Activated naive CD8-positive, alpha-beta T cell treated with anti-CD3 and anti-CD28 coated beads for 36 hours (primary cell): ENCODE results near the gene STAC2. TPM values are rescaled to one million over a fixed set of nuclear protein-coding genes. Genes with fewer than 3 reads are reported as not detected.

Experiments used
- DNase-seq: peaks from one replicate; pipeline ENCODE4 v3.0.0; 2021
- H3K27ac Mint-ChIP-seq: one replicate; pipeline ENCODE4 v1.8.0; 2022; ENCODE audit warnings: mild to moderate bottlenecking, moderate library complexity, mixed read lengths
- H3K27me3 Mint-ChIP-seq: one replicate; pipeline ENCODE4 v1.8.0; 2022; ENCODE audit warnings: mild to moderate bottlenecking, mixed read lengths
- H3K36me3 Mint-ChIP-seq: one replicate; pipeline ENCODE4 v1.8.0; 2021; ENCODE audit warnings: mild to moderate bottlenecking, mixed read lengths
- H3K4me1 Mint-ChIP-seq: one replicate; pipeline ENCODE4 v1.8.0; 2021; ENCODE audit warnings: mixed read lengths
- H3K4me3 Mint-ChIP-seq: one replicate; pipeline ENCODE4 v1.8.0; 2022; ENCODE audit warnings: mild to moderate bottlenecking, moderate library complexity, mixed read lengths
- H3K9me3 Mint-ChIP-seq: one replicate; pipeline ENCODE4 v1.8.0; 2022; ENCODE audit warnings: mixed read lengths
- total RNA-seq, 2 experiments: library from RNA; stranded (reverse); gene quantifications; one replicate each; pipeline ENCODE4 v1.2.3, GENCODE V29; 2021

The STAC2 gene
- total RNA-seq, 2 experiments from 2014 or later = 0.14 to 0.20 TPM

DNA sequence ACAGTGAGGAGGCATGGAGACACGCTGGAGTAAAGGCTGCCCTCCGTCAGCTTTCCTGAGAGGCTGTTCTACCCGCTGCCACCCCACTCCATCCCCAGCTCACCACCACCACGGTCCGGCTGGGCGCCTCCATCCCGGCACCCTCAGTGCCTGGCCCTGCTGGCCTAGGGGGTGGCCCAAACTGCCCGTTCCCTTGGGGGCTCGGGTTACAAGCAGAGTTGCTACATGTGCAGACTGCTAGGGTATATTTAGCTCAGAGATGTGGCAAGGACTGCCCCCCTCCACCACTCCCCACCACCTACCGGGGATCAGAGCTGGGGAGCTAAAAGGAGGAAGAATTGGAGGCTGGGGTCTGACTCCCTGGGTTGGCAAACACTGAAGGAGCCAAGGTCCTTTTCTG, 32.4 kb downstream of the STAC2 start:
- H3K4me3 Mint-ChIP-seq = no peak overlapping the region
- no peak for DNase-seq
- no peaks in the 10 kb centered on the region for H3K27me3 Mint-ChIP-seq
- H3K9me3 Mint-ChIP-seq = no peaks in the 10 kb centered on the region
- no peak overlapping the region for H3K27ac Mint-ChIP-seq
- peaks cover 24% of the 10 kb centered on the region for H3K4me1 Mint-ChIP-seq
- peaks cover 3% of the 10 kb centered on the region for H3K36me3 Mint-ChIP-seq

DNA sequence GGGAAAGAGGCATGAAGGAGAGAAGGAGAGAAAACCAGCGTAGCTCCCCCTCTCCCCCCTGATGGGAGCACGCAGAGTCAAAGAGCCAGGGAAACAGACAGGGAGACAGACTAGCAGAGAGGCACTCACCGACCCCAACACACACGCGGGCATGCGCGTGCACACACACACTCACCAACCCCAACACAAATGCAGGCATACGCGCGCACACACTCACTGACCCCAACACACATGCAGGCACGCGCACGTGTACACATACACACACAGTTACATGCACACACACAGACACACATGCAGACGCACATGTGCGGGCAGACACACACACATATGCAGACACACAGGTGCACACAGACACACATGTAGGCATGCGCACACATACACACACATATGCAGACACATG, 32.8 kb downstream of the STAC2 start:
- Mint-ChIP-seq H3K27me3 (no peaks in the 10 kb centered on the region), H3K36me3 (peaks cover 3% of the 10 kb centered on the region), H3K27ac (no peak overlapping the region), H3K4me1 (peaks cover 20% of the 10 kb centered on the region), H3K9me3 (no peaks in the 10 kb centered on the region), H3K4me3 (no peak overlapping the region)
- no peak for DNase-seq

DNA sequence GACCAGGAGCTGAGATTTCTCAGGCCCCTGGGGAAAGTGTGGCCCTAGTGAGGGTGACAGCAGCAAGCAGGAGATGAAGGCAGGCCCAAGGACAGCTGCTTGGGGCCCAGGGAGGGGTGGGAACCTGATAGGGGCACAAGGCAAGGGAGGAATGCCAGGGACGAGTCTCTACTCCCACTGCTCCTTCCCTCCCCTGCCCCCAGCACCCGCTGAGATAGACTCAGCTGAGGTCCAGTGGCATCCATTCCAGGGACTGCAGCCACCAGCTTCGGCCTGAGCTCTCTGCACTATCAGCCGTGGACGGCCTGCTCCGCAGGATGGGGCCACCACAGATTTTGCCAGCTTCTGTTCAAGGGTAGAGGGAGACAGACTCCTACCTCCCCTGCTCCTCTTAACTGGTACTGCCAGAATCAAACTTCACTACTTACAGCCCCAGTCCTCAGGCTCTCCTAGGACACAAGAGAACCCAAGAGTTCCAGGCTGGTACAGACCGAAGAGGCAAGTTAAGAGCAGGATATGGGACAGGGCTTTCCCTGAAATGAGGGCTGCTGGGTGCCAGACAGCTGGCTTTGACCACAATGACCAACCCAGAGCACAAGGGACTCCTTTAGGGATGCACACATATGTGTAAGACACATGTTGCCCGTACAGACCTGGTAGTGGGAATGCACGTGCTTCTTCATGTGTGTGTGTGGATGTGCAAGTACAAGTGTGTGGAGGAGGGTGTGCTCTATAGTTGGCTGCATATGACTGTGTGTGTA, 33.8 kb downstream of the STAC2 start:
- DNase-seq = no peak
- H3K4me1 Mint-ChIP-seq = peaks cover 19% of the 10 kb centered on the region
- peak overlapping the region; percentile 7 for H3K27ac Mint-ChIP-seq
- no peak overlapping the region for H3K4me3 Mint-ChIP-seq
- H3K27me3 Mint-ChIP-seq = no peaks in the 10 kb centered on the region
- H3K36me3 Mint-ChIP-seq = peaks cover 3% of the 10 kb centered on the region
- no peaks in the 10 kb centered on the region for H3K9me3 Mint-ChIP-seq

DNA sequence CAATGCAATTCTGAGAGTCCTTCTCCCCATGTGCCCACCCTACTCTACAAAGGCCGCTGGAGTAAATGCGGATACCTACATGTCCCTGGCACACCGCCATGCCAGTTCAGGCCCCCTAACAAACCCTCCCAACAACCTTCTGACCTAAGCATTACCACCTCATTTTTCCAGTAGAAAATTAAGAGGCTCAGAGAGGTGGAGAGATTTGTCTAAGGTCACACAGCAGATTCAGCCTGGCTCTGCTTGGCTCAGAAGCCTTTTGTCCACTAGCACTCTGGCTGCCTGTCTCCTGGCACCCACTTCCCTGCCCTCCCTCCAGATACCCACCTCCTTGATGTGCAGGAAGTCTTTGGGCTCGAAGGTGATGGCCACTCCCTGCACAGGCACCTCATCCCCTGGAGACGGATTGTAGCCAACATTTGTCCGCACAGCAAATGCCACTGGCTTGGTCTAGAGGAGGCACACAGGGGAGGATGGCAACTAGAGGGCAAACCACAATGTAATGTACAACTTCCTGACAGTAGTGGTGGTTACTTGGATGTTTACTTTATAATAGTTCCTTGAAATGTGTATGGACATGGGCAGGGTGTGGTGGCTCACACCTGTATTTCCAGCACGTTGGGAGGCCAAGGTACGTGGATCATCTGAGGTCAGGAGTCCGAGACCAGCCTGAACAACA, 38.5 kb downstream of the STAC2 start:
- Mint-ChIP-seq H3K27ac (no peak overlapping the region), H3K36me3 (peaks cover 9% of the 10 kb centered on the region), H3K9me3 (no peaks in the 10 kb centered on the region), H3K27me3 (no peaks in the 10 kb centered on the region), H3K4me3 (no peak overlapping the region), H3K4me1 (no peaks in the 10 kb centered on the region)
- DNase-seq = no peak

DNA sequence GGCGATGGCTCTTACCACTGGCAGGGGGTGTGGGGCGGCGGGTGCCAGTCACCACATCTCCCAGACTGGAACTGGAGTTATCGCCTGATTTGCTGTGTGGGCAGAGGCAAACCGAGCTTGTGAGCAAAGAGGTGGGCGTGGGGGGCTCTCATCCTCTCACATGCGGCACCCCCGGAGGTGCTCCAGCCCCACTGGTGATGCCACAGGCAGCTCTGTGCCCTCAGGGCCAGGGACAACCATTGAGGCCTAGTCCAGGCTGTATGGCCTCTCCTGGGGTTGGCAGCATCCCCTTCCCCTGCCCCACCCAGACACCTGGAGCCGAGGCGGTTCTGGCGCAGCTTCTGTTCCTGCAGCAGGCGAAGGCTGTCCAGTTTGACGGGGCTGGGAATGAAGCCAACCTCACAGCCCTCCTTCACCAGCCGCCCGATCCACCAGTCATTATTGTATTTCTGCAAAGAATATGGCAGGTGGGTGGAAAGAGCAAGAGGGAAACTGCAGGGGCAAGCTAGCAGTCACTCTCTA, 39.2 kb downstream of the STAC2 start:
- H3K36me3 Mint-ChIP-seq = peaks cover 7% of the 10 kb centered on the region
- no peaks in the 10 kb centered on the region for H3K4me1 Mint-ChIP-seq
- H3K4me3 Mint-ChIP-seq = no peak overlapping the region
- H3K27me3 Mint-ChIP-seq = no peaks in the 10 kb centered on the region
- H3K27ac Mint-ChIP-seq = no peak overlapping the region
- H3K9me3 Mint-ChIP-seq = no peaks in the 10 kb centered on the region
- no peak for DNase-seq

DNA sequence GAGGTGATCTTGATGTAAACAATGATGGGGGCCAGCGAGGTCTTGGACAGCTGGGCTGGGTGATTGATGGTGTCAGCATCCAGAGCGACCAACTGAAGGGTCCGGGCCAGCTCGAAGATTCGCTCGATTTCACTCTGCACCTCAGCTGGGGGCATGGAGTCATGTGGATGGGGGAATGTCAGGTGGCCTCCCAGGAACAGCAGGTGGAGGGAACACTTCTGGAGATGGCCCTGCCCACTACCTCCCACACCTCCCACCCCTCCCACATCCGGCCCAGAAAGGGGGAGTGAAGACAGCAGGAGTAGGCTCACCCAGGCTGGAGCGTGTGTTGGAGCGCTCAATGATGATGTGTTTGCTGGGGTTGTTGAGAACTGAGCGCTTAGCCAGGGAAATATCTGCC, 42.0 kb downstream of the STAC2 start:
- H3K36me3 Mint-ChIP-seq = peaks cover 11% of the 10 kb centered on the region
- no peaks in the 10 kb centered on the region for H3K4me1 Mint-ChIP-seq
- no peak overlapping the region for H3K4me3 Mint-ChIP-seq
- no peaks in the 10 kb centered on the region for H3K27me3 Mint-ChIP-seq
- no peak for DNase-seq
- H3K27ac Mint-ChIP-seq = no peak overlapping the region
- no peaks in the 10 kb centered on the region for H3K9me3 Mint-ChIP-seq

DNA sequence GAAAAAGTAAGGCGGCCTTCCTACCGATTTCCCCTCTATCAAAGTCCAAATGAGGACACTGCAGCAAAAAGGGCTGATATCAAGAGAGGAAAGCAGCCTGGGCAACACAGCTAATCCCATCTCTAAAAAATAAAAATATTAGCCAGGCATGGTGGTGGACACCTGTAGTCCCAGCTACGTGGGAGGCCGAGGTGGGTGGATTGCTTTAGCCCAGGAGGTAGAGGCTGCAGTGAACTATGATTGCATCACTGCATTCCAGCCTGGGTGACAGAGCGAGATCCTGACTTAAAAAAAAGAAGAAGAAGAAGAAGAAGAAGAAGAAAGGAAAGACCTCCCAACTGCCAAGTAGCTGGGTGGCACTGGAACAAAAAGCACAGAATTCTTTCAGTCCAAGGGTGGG, 42.7 kb downstream of the STAC2 start:
- H3K4me1 Mint-ChIP-seq = no peaks in the 10 kb centered on the region
- H3K36me3 Mint-ChIP-seq = peaks cover 11% of the 10 kb centered on the region
- H3K4me3 Mint-ChIP-seq = no peak overlapping the region

DNA sequence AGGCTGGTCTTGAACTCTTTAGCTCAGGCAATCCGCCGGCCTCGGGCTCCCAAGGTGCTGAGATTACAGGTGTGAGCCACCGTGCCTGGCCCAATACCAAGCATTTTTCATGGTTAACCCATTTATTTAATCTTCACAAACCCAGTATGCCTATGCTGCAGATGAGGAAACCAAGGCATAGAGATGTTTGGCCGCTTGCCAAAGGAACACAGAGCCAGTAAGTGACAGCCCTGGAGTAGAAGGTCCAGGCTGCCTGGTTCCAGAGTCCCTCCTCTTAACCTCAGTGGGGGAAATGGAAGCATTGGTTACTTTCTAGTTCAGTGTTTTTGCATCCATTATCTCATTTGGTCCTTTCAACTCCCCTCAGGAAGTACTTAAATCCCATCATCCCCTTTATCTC, 44.4 kb downstream of the STAC2 start:
- no peak overlapping the region for H3K4me3 Mint-ChIP-seq
- no peaks in the 10 kb centered on the region for H3K27me3 Mint-ChIP-seq
- H3K4me1 Mint-ChIP-seq = no peaks in the 10 kb centered on the region
- no peak for DNase-seq
- H3K9me3 Mint-ChIP-seq = no peaks in the 10 kb centered on the region
- no peak overlapping the region for H3K27ac Mint-ChIP-seq
- H3K36me3 Mint-ChIP-seq = peaks cover 16% of the 10 kb centered on the region

More for the DNA sequence above, 42.7 kb downstream of the STAC2 start:
- no peaks in the 10 kb centered on the region for H3K27me3 Mint-ChIP-seq
- H3K27ac Mint-ChIP-seq = no peak overlapping the region
- H3K9me3 Mint-ChIP-seq = no peaks in the 10 kb centered on the region
- no peak for DNase-seq

DNA sequence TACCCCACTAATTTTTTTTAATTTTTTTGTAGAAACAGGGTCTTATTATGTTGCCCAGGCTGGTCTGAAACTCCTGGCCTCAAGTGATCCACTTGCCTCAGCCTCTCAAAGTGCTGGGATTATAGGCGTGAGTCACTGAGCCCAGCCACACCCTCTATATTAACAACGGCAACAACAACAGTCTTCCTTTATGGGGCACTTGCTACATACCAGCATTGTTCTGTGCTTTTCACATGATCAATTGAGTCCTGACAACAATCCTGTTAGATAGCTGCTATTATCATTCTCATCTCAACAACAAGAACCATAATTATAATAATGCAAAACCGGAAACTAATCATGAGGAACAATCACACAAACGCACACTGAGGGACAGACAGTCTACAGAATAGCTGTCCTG, 47.2 kb downstream of the STAC2 start:
- Mint-ChIP-seq H3K9me3 (no peaks in the 10 kb centered on the region), H3K27ac (no peak overlapping the region), H3K4me1 (peaks cover 8% of the 10 kb centered on the region), H3K4me3 (no peak overlapping the region), H3K36me3 (peaks cover 18% of the 10 kb centered on the region), H3K27me3 (no peaks in the 10 kb centered on the region)
- DNase-seq = no peak

DNA sequence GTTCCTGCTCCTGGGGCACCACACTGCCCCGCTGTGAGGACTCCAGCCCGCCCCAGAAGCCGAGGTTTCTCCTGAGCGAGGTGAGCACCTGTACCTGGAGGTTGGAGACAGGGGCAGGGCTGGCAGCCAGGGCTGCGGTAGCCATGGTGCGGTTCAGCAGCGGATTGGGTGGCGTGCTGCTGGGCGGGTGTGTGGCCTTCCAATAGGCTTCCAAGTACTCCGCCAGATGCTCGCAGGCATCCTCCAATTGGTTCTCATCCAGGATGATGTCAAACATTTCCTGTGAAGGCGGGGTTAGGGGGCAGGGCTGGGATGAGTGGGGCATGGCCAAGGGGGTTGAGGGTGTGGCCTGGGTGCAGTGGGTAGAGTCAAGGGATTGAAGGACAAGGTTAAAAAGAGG, 48.5 kb downstream of the STAC2 start:
- Mint-ChIP-seq H3K27ac (no peak overlapping the region), H3K4me1 (peaks cover 10% of the 10 kb centered on the region), H3K9me3 (no peaks in the 10 kb centered on the region), H3K36me3 (peaks cover 13% of the 10 kb centered on the region), H3K4me3 (no peak overlapping the region), H3K27me3 (no peaks in the 10 kb centered on the region)
- no peak for DNase-seq

DNA sequence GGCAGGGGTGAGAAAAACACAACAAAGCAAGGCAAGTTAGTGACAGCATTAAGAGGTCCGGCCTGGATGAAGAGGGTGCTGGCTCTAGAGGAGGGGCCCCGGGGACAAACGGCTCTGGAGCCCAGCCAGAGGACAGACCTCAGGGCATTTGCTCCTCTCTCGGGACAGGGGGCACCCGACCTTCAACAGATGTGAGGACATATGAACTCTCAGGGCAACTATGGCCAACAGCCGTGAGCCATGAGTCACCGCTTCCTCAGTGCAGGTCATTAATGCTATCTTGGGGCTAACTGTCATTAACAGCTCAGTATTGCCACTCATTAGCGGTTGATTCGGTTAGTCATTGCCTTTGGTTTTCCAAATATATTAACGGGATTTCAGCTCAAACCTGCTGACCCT, 50.1 kb downstream of the STAC2 start:
- H3K27me3 Mint-ChIP-seq = no peaks in the 10 kb centered on the region
- DNase-seq = no peak
- H3K27ac Mint-ChIP-seq = no peak overlapping the region
- H3K9me3 Mint-ChIP-seq = no peaks in the 10 kb centered on the region
- H3K4me1 Mint-ChIP-seq = peaks cover 10% of the 10 kb centered on the region
- H3K4me3 Mint-ChIP-seq = no peak overlapping the region
- peaks cover 13% of the 10 kb centered on the region for H3K36me3 Mint-ChIP-seq

DNA sequence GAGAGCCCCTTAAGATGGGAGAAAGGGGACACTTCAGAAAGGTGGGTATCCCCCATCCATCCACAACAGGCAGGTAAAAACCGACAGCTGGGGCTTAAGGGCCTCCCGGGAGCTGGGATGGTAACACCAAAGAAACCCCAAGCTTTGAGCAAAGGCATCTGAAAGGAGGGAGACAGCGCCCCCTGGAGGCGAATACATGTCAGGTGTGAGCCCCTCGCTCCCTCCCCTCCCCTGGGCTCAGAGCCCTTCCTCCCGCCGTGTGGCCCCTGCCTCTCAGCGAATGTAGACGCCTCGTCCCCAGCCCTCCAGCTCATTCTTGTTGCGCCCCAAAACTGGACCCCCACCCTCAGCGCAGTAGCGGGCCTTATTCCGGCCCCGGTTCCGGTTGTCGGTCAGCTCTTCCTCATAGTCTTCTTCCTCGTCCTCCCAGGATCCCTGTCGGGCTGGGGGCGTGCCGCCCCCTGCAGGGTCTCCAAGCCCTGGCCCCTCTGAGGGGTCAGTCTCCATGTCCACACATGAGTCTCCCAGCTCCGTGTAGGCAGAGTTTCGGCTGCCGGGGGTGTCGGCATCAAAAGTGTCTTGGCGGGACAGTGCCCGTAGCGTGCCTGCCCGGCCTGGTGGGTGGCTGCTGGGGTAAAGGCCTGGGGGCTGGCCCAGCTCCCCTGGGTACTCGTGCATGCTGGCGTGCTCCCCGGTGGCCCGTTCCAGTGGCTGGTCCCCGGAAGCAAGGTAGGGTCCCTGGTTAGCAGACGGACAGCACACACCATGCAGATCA, 50.6 kb downstream of the STAC2 start:
- Mint-ChIP-seq H3K36me3 (peaks cover 13% of the 10 kb centered on the region), H3K27ac (peak overlapping the region; percentile 34), H3K27me3 (peaks cover 4% of the 10 kb centered on the region), H3K4me3 (no peak overlapping the region), H3K9me3 (no peaks in the 10 kb centered on the region), H3K4me1 (peaks cover 10% of the 10 kb centered on the region)
- peak; percentile 71 for DNase-seq

DNA sequence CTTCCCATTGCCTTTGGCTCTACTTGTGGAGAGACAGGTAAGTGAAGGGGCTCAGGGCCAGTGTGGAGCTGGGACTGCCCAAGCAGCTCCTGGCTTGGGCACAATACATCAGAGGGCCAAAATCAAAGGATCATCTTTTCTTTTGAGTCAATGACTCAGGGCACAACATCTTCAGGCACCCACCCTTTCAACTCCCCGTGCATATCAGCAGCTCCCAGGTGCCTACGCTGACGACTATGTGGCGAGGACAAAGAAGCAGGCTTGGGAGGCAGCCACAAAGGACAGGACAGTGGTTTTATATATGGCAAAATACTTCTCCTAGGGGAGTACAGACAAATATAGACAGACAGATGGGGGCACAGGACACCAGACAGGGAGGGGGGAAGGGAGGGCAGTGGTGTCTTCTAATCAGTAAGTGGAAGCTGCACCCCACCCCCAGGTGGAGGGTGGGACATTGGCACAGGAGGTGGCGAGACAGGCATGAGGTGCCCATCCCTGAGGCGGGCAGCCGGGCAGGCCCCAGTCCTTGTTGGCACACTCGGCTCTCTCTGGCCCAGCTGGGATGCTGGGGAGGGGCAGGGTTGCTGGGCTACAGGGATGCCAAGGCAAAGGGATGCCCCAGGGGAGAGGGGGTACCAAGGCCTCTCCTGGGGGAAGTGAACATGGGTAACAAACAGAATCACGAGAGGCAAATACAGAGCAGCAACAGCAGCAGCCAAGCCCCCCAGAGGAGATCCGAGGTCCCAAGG, 52.0 kb downstream of the STAC2 start:
- H3K4me1 Mint-ChIP-seq = peaks cover 12% of the 10 kb centered on the region
- peaks cover 9% of the 10 kb centered on the region for H3K36me3 Mint-ChIP-seq
- DNase-seq = no peak
- no peak overlapping the region for H3K4me3 Mint-ChIP-seq
- H3K27ac Mint-ChIP-seq = no peak overlapping the region
- peaks cover 12% of the 10 kb centered on the region for H3K27me3 Mint-ChIP-seq
- no peaks in the 10 kb centered on the region for H3K9me3 Mint-ChIP-seq

DNA sequence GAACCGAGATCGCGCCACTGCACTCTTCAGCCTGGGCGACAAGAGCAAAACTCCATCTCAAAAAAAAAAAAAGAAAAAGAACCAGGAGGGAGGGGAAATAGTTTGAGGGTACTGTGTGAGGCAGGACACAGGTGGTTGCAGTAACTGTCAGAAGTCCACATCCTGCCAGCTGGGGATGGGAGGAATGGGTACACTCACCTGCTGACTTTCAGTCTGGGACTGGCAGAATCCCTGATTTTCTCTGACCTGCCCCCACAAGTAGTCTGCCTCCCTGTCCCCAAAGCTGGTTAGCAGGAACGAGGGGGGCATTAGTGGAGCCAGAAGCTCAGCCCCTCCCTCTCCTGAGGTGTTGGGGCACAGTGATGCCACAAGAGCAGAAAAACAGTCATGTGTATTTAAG, 52.7 kb downstream of the STAC2 start:
- H3K27ac Mint-ChIP-seq = no peak overlapping the region
- H3K36me3 Mint-ChIP-seq = peaks cover 9% of the 10 kb centered on the region
- H3K9me3 Mint-ChIP-seq = peaks cover 1% of the 10 kb centered on the region
- H3K4me1 Mint-ChIP-seq = peaks cover 12% of the 10 kb centered on the region
- H3K4me3 Mint-ChIP-seq = no peak overlapping the region
- DNase-seq = no peak
- peaks cover 18% of the 10 kb centered on the region for H3K27me3 Mint-ChIP-seq

DNA sequence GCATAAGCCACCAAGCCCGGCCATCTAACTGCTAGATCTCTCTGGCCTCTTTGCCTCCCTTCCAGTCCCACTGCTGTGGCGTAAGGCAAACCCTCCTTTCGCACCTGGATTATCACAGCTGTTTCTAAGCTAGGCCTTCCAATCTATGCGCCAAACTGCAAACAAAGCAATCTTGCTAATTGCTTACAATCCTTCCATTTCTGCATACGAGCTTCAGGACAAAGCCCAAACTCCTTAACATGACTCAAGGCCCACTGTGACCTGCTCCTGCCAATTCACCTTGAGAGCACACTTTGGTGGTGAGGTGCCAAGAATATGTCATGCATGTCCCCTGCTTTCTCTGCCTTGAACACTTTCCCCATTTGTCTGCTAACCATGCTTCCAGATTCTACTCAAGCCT, 53.8 kb downstream of the STAC2 start:
- DNase-seq = no peak
- peaks cover 1% of the 10 kb centered on the region for H3K9me3 Mint-ChIP-seq
- H3K4me3 Mint-ChIP-seq = no peak overlapping the region
- peaks cover 4% of the 10 kb centered on the region for H3K36me3 Mint-ChIP-seq
- H3K27ac Mint-ChIP-seq = no peak overlapping the region
- peaks cover 21% of the 10 kb centered on the region for H3K27me3 Mint-ChIP-seq
- peaks cover 17% of the 10 kb centered on the region for H3K4me1 Mint-ChIP-seq
